ENCODE data around the gene TBCEL. TPM values are rescaled to one million over a fixed set of nuclear protein-coding genes. Genes with fewer than 3 reads are reported as not detected.
A peak's percentile ranks its signal among the peaks of the same experiment; 100 is the strongest.

The TBCEL gene
- total RNA-seq (2022) (16.5 and 17.2 TPM in 2 replicates), Bru-seq, nascent RNA (percentile 86 among the genes with signal in this experiment), BruChase-seq, experiment 1, labeled RNA remaining after a 6-hour chase (percentile 87 among the genes with signal in this experiment), BruChase-seq, experiment 2, labeled RNA remaining after a 2-hour chase (percentile 91 among the genes with signal in this experiment)
- long read RNA-seq, full-length matches to known transcripts, result 16 of 28 reads
- long read RNA-seq, partial matches to known transcripts, result 3 of 28 reads
- long read RNA-seq, other reads (novel, unspliced or antisense), result 9 of 28 reads

- no TSS peak for BruUV-seq (replicated peaks)
- no peaks in the 10 kb centered on the region for H3K9me3 Mint-ChIP-seq (ENCODE audit: unreplicated experiment)
- no peaks in the 10 kb centered on the region for H3K36me3 Mint-ChIP-seq (ENCODE audit: insufficient read depth, unreplicated experiment)
- peak within 1 kb of the TSS; percentile 76 for H3K4me3 Mint-ChIP-seq (ENCODE audit: unreplicated experiment)
- ChIA-PET POLR2A (interaction anchor here (0.5 to 1.6 kb wide), 6 partner anchors 10 to 1432 kb away, joined by 3 to 12 read pairs (median 3); partner anchors contain the start of gene ARHGEF12), CTCF (no interaction called here)
- DNase-seq (ENCODE audit: unreplicated experiment), result peak; percentile 68
- H3K4me1 Mint-ChIP-seq (ENCODE audit: insufficient read depth, unreplicated experiment), result peaks cover 27% of the 10 kb centered on the region
- H3K27me3 Mint-ChIP-seq (ENCODE audit: insufficient read depth, unreplicated experiment), result peaks cover 15% of the 10 kb centered on the region
- peak within 1 kb of the TSS; percentile 90 for H3K27ac Mint-ChIP-seq (ENCODE audit: low read depth, unreplicated experiment)
- TF ChIP-seq CTCF (IDR thresholded peaks at IDR 0.05; ENCODE audit: unreplicated experiment), result no peak
- intact Hi-C loops (cut with micrococcal nuclease), result no loop called here
Measured at GRCh38 chr11:121023848-121024751, at the start of gene TBCEL. TBCEL (plus strand) TSS chr11:121024102; CDS start chr11:121045691, 21,589 bp downstream.

GRCh38 chr11:120974466-120974865 lies 49.4 kb upstream of the TBCEL start:
- Mint-ChIP-seq H3K4me1 (ENCODE audit: insufficient read depth, unreplicated experiment) (no peaks in the 10 kb centered on the region), H3K27ac (ENCODE audit: low read depth, unreplicated experiment) (no peak overlapping the region), H3K4me3 (ENCODE audit: unreplicated experiment) (no peak overlapping the region), H3K36me3 (ENCODE audit: insufficient read depth, unreplicated experiment) (no peaks in the 10 kb centered on the region), H3K27me3 (ENCODE audit: insufficient read depth, unreplicated experiment) (peaks cover 100% of the 10 kb centered on the region), H3K9me3 (ENCODE audit: unreplicated experiment) (no peaks in the 10 kb centered on the region)
- POLR2A ChIA-PET, result interaction anchor here (1.5 kb wide), 1 partner anchor 23 kb away, joined by 3 read pairs; no protein-coding TSS in a partner anchor
- no TSS peak for BruUV-seq (replicated peaks)
- no peak for TF ChIP-seq CTCF (IDR thresholded peaks at IDR 0.05; ENCODE audit: unreplicated experiment)
- DNase-seq (ENCODE audit: unreplicated experiment), result no peak
- CTCF ChIA-PET, result interaction anchor here (0.7 to 0.8 kb wide), 2 partner anchors 22 to 287 kb away, joined by 3 read pairs; no protein-coding TSS in a partner anchor
- intact Hi-C loops (cut with micrococcal nuclease), result no loop called here

GRCh38 chr11:120974965-120975364 lies 48.9 kb upstream of the TBCEL start:
- Mint-ChIP-seq H3K27me3 (ENCODE audit: insufficient read depth, unreplicated experiment) (peaks cover 100% of the 10 kb centered on the region), H3K36me3 (ENCODE audit: insufficient read depth, unreplicated experiment) (no peaks in the 10 kb centered on the region), H3K4me1 (ENCODE audit: insufficient read depth, unreplicated experiment) (no peaks in the 10 kb centered on the region), H3K9me3 (ENCODE audit: unreplicated experiment) (no peaks in the 10 kb centered on the region), H3K27ac (ENCODE audit: low read depth, unreplicated experiment) (no peak overlapping the region), H3K4me3 (ENCODE audit: unreplicated experiment) (no peak overlapping the region)
- ChIA-PET POLR2A (interaction anchor here (1.5 kb wide), 1 partner anchor 23 kb away, joined by 3 read pairs; no protein-coding TSS in a partner anchor), CTCF (no interaction called here)
- no peak for DNase-seq (ENCODE audit: unreplicated experiment)
- intact Hi-C loops (cut with micrococcal nuclease), result no loop called here
- no peak for TF ChIP-seq CTCF (IDR thresholded peaks at IDR 0.05; ENCODE audit: unreplicated experiment)
- no TSS peak for BruUV-seq (replicated peaks)

All from MCF 10A (cell line).